Nephron (organoid): ENCODE measurements around the gene RNF212.

Source experiments
- H3K27ac Mint-ChIP-seq, 3 experiments: 2 replicates each; pipeline ENCODE4 v1.8.0; 2020; ENCODE audit warnings: mixed read lengths in 3 of 3, mild to moderate bottlenecking in 2 of 3, moderate library complexity in 1 of 3
- H3K27me3 Mint-ChIP-seq: 2 replicates; pipeline ENCODE4 v1.8.0; 2021; ENCODE audit warnings: low read depth, mild to moderate bottlenecking, moderate library complexity, mixed read lengths
- H3K36me3 Mint-ChIP-seq: 2 replicates; pipeline ENCODE4 v1.8.0; 2020; ENCODE audit warnings: low read depth, mixed read lengths
- H3K4me1 Mint-ChIP-seq: 2 replicates; pipeline ENCODE4 v1.8.0; 2020; ENCODE audit warnings: mixed read lengths
- H3K4me3 Mint-ChIP-seq, 3 experiments: 2 replicates each; pipeline ENCODE4 v1.8.0; 2020; ENCODE audit warnings: mild to moderate bottlenecking in 3 of 3, mixed read lengths in 3 of 3, moderate library complexity in 2 of 3
- H3K9me3 Mint-ChIP-seq: 2 replicates; pipeline ENCODE4 v1.8.0; 2020; ENCODE audit warnings: mixed read lengths
- TF ChIP-seq, protein P1 (sequence below), 3 experiments: fragments of 200-600 bp; sonication (generic); IDR thresholded peaks; one replicate each; pipeline ENCODE4 v1.5.0; 2021; ENCODE audit warnings: antibody characterized with exemption in 3 of 3; ENCODE audit not compliant: unreplicated experiment in 3 of 3

RNF212 gene

GRCh38 chr4:1097553-1097952, 15.8 kb downstream of the RNF212 start:
- Mint-ChIP-seq H3K4me3 (no peak overlapping the region), H3K36me3 (no peaks in the 10 kb centered on the region), H3K27ac (no peak overlapping the region), H3K27me3 (peaks cover 10% of the 10 kb centered on the region), H3K9me3 (no peaks in the 10 kb centered on the region), H3K4me1 (no peaks in the 10 kb centered on the region)
- TF ChIP-seq, protein P1, sequence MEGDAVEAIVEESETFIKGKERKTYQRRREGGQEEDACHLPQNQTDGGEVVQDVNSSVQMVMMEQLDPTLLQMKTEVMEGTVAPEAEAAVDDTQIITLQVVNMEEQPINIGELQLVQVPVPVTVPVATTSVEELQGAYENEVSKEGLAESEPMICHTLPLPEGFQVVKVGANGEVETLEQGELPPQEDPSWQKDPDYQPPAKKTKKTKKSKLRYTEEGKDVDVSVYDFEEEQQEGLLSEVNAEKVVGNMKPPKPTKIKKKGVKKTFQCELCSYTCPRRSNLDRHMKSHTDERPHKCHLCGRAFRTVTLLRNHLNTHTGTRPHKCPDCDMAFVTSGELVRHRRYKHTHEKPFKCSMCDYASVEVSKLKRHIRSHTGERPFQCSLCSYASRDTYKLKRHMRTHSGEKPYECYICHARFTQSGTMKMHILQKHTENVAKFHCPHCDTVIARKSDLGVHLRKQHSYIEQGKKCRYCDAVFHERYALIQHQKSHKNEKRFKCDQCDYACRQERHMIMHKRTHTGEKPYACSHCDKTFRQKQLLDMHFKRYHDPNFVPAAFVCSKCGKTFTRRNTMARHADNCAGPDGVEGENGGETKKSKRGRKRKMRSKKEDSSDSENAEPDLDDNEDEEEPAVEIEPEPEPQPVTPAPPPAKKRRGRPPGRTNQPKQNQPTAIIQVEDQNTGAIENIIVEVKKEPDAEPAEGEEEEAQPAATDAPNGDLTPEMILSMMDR (IDR thresholded peaks at IDR 0.05; ENCODE audit: unreplicated experiment in 3 of 3), result no peak

DNA sequence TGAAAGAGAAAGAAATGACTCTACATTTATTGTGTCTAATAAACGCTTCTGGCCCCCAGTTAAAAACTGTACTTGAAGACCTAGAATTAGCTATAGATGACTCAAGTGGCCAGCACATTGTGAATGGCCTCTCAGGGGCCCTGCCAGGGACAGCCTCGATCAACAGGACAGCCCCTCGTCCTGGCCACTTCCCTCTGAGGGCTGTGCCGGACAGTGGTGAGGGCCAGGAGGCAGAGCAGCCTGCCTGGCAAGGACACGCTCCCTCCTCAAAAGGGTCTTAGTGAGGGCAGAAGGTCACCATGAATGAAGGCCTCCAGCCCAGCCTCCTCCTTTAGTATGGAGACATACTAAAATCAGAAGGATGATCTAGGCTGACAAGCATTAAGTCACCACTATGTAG, 16.5 kb downstream of the RNF212 start:
- H3K4me3 Mint-ChIP-seq, result no peak overlapping the region

GRCh38 chr4:1094336-1094690, 19.1 kb downstream of the RNF212 start:
- Mint-ChIP-seq H3K9me3 (peaks cover 5% of the 10 kb centered on the region), H3K4me1 (no peaks in the 10 kb centered on the region), H3K36me3 (no peaks in the 10 kb centered on the region), H3K27ac (no peak overlapping the region), H3K4me3 (no peak overlapping the region), H3K27me3 (peaks cover 6% of the 10 kb centered on the region)
- TF ChIP-seq, protein P1 (IDR thresholded peaks at IDR 0.05; ENCODE audit: unreplicated experiment in 3 of 3), result no peak

More for the DNA sequence above, 16.5 kb downstream of the RNF212 start:
- no peaks in the 10 kb centered on the region for H3K36me3 Mint-ChIP-seq
- peaks cover 10% of the 10 kb centered on the region for H3K27me3 Mint-ChIP-seq
- no peak overlapping the region for H3K27ac Mint-ChIP-seq
- H3K9me3 Mint-ChIP-seq, result no peaks in the 10 kb centered on the region
- TF ChIP-seq, protein P1 (IDR thresholded peaks at IDR 0.05; ENCODE audit: unreplicated experiment in 3 of 3), result no peak
- no peaks in the 10 kb centered on the region for H3K4me1 Mint-ChIP-seq

GRCh38 chr4:1093391-1094335, 19.7 kb downstream of the RNF212 start:
- H3K9me3 Mint-ChIP-seq, result peaks cover 6% of the 10 kb centered on the region
- no peak overlapping the region for H3K27ac Mint-ChIP-seq
- peaks cover 8% of the 10 kb centered on the region for H3K27me3 Mint-ChIP-seq
- no peak overlapping the region for H3K4me3 Mint-ChIP-seq
- H3K4me1 Mint-ChIP-seq, result no peaks in the 10 kb centered on the region
- H3K36me3 Mint-ChIP-seq, result no peaks in the 10 kb centered on the region
- TF ChIP-seq, protein P1 (IDR thresholded peaks at IDR 0.05; ENCODE audit: unreplicated experiment in 3 of 3), result no peak

DNA sequence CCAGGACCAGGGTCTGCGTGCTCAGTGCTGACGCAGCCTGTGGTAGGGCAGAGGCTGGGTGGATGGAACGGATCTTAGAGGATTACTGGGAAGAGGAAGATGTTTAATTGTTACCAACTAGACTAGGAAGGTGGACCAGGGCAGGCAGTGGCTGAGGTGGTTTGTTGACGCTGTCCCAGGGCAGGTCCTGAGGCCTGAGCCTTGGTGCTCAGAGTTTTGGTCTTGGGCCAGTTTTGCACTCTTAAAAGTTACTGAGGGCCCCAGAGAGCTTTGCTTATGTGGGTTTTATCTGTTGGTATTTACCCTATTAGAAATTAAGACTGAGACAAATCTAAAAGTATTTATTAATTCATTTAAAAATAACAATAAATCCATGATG, 20.4 kb downstream of the RNF212 start:
- Mint-ChIP-seq H3K36me3 (peaks cover 5% of the 10 kb centered on the region), H3K4me3 (no peak overlapping the region), H3K4me1 (no peaks in the 10 kb centered on the region), H3K9me3 (peaks cover 12% of the 10 kb centered on the region), H3K27ac (no peak overlapping the region), H3K27me3 (peaks cover 8% of the 10 kb centered on the region)
- TF ChIP-seq, protein P1 (IDR thresholded peaks at IDR 0.05; ENCODE audit: unreplicated experiment in 3 of 3), result no peak
